GOT3 (cell line): ENCODE measurements around the gene LIPJ.

Experiments
- DNase-seq: peaks from one replicate; lab custom pipeline; 2025; ENCODE audit warnings: mixed read lengths; lab: John Stamatoyannopoulos, UW

Gene LIPJ

GRCh38 chr10:88586462-88586861 lies at the start of gene LIPJ:
Gene LIPJ, plus strand, starts transcription at chr10:88586762. Its CDS starts 3,926 bp downstream, at chr10:88590688.
- no peak for DNase-seq

- DNase-seq: no peak
Observed at GRCh38 chr10:88537322-88537721, 49.2 kb upstream of the LIPJ start.

GRCh38 chr10:88538048-88538447 lies 48.5 kb upstream of the LIPJ start:
- DNase-seq: no peak

GRCh38 chr10:88540351-88540750 lies 46.2 kb upstream of the LIPJ start:
- no peak for DNase-seq

- no peak for DNase-seq
Observed at GRCh38 chr10:88541116-88541626, 45.4 kb upstream of the LIPJ start.

GRCh38 chr10:88542522-88542921 lies 44.0 kb upstream of the LIPJ start:
- no peak for DNase-seq

- no peak for DNase-seq
Observed at GRCh38 chr10:88544140-88544870, 42.3 kb upstream of the LIPJ start.

GRCh38 chr10:88545359-88545758 lies 41.2 kb upstream of the LIPJ start:
- DNase-seq: no peak

GRCh38 chr10:88546497-88546896 lies 40.1 kb upstream of the LIPJ start:
- DNase-seq: no peak

- DNase-seq: no peak
Observed at GRCh38 chr10:88551246-88551645, 35.3 kb upstream of the LIPJ start.

GRCh38 chr10:88553116-88553752 lies 33.3 kb upstream of the LIPJ start:
- DNase-seq: peak; percentile 3

- DNase-seq: no peak
Observed at GRCh38 chr10:88555190-88555908, 31.2 kb upstream of the LIPJ start.

- no peak for DNase-seq
Observed at GRCh38 chr10:88557256-88557655, 29.3 kb upstream of the LIPJ start.

- DNase-seq: no peak
Observed at GRCh38 chr10:88557658-88558057, 28.9 kb upstream of the LIPJ start.

GRCh38 chr10:88562152-88562551 lies 24.4 kb upstream of the LIPJ start:
- no peak for DNase-seq

GRCh38 chr10:88565072-88565471 lies 21.5 kb upstream of the LIPJ start:
- DNase-seq: no peak

GRCh38 chr10:88582411-88582805 lies 4.2 kb upstream of the LIPJ start:
- no peak for DNase-seq

- peak; percentile 13 for DNase-seq
Observed at GRCh38 chr10:88582806-88583583, 3.6 kb upstream of the LIPJ start, which contains the start of gene RNLS. Gene RNLS, minus strand, starts transcription at chr10:88583318.

GRCh38 chr10:88583584-88583957 lies 3.0 kb upstream of the LIPJ start:
- no peak for DNase-seq

GRCh38 chr10:88592381-88592780 lies 5.8 kb downstream of the LIPJ start:
- no peak for DNase-seq

GRCh38 chr10:88592906-88593305 lies 6.3 kb downstream of the LIPJ start:
- DNase-seq: no peak

GRCh38 chr10:88594482-88594881 lies 7.9 kb downstream of the LIPJ start:
- DNase-seq: no peak
